ENCODE measurements around the gene PHPT1.

Gene PHPT1

GRCh38 chr9:136889858-136890257 lies 40.6 kb downstream of the PHPT1 start:
- no peak for DNase-seq

GRCh38 chr9:136890661-136891060 lies 41.5 kb downstream of the PHPT1 start:
- no peak for DNase-seq

DNA sequence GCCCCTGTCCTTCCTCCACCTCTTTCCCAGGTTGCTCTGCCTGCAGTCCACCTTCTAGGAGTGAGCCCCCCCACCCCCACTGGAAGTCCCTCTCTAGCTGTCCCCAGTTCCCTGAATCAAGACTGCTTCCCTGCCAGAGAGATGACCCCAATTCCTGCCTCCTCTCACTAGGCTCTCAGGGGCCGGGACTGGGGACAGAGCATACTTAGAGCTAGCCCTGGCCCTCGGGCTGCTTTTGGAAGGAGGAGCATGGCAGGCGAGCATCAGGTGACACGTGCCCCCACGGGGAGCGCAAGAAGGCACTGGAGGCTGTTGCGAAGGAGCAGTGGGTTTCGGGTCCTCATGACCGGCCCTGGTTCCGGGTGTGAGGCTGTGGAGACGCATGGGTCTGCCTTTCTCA lies 46.8 kb downstream of the PHPT1 start:
- no peak for DNase-seq

- no peak for DNase-seq
Observed at GRCh38 chr9:136898483-136899100, 49.4 kb downstream of the PHPT1 start.

DNA sequence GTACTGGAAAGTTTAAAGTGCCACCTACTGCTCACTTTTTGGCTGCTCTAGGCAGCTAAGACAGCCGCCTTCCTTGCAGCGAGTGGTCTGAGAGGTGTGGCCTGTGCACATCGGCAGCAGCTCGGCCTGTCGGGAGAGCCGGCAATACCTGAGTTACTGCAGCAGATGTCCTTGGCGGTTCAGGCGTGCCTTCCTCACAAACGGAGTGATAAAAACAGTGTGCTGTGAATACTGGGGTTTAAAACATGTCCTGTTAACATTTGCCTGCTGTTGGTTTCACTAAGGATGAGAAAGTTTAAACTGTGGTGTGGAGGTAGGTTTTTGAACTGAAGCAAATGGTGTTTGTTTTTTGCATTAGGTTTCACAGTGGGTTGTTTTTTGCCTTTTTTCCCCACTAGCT lies 50.0 kb downstream of the PHPT1 start:
- no peak for DNase-seq

- no peak for DNase-seq
Observed at GRCh38 chr9:136900556-136900955, 51.3 kb downstream of the PHPT1 start.

Data from islet precursor cell (in vitro differentiated cells).